NCI-H128 (cell line): ENCODE data around the gene MOGAT1.

Source experiments
- DNase-seq: peaks from one replicate; lab custom pipeline; 2025; ENCODE audit not compliant: unreplicated experiment; lab: John Stamatoyannopoulos, UW

The MOGAT1 gene

GRCh38 chr2:222671259-222672067 is at the start of gene MOGAT1:
TSS of gene MOGAT1 (plus strand) at chr2:222671658. CDS start at chr2:222671786, 128 bp downstream.
- DNase-seq: no peak

- no peak for DNase-seq
Observed at GRCh38 chr2:222621893-222622292, 49.6 kb upstream of the MOGAT1 start.

- DNase-seq: no peak
Observed at GRCh38 chr2:222622910-222623309, 48.5 kb upstream of the MOGAT1 start.

- DNase-seq: no peak
Observed at GRCh38 chr2:222623756-222624309, 47.6 kb upstream of the MOGAT1 start.

GRCh38 chr2:222627764-222628163 is 43.7 kb upstream of the MOGAT1 start:
- DNase-seq: no peak

GRCh38 chr2:222635295-222635694 is 36.2 kb upstream of the MOGAT1 start:
- no peak for DNase-seq

GRCh38 chr2:222637067-222637466 is 34.4 kb upstream of the MOGAT1 start:
- DNase-seq: no peak

- DNase-seq: no peak
Observed at GRCh38 chr2:222641336-222641735, 30.1 kb upstream of the MOGAT1 start.

GRCh38 chr2:222643134-222643533 is 28.3 kb upstream of the MOGAT1 start:
- DNase-seq: no peak

- no peak for DNase-seq
Observed at GRCh38 chr2:222646008-222646407, 25.4 kb upstream of the MOGAT1 start.

- no peak for DNase-seq
Observed at GRCh38 chr2:222649801-222650200, 21.7 kb upstream of the MOGAT1 start.

GRCh38 chr2:222651718-222652418 is 19.6 kb upstream of the MOGAT1 start:
- no peak for DNase-seq

- no peak for DNase-seq
Observed at GRCh38 chr2:222652491-222653255, 18.8 kb upstream of the MOGAT1 start.

- no peak for DNase-seq
Observed at GRCh38 chr2:222653280-222653679, 18.2 kb upstream of the MOGAT1 start.

- DNase-seq: peak; percentile 94
Observed at GRCh38 chr2:222655787-222656525, 15.5 kb upstream of the MOGAT1 start, which contains the start of gene FARSB. TSS of gene FARSB (minus strand) at chr2:222656092. CDS start at chr2:222656073, 19 bp downstream.

GRCh38 chr2:222656526-222657446 is 14.7 kb upstream of the MOGAT1 start:
- DNase-seq: no peak

GRCh38 chr2:222663479-222663878 is 8.0 kb upstream of the MOGAT1 start:
- no peak for DNase-seq

GRCh38 chr2:222668494-222669154 is 2.8 kb upstream of the MOGAT1 start:
- no peak for DNase-seq

- DNase-seq: no peak
Observed at GRCh38 chr2:222669353-222669752, 2.1 kb upstream of the MOGAT1 start.
